Neuron (in vitro differentiated cells): ENCODE data around the gene SPNS3.

Experiments
- H2AFZ ChIP-seq: one replicate; pipeline ENCODE4 v1.6.1; 2013; ENCODE audit warnings: low read depth, mild to moderate bottlenecking, inconsistent platforms, low read length, moderate library complexity
- H3K27me3 ChIP-seq: one replicate; pipeline ENCODE4 v1.6.1; 2013; ENCODE audit warnings: low read length; ENCODE audit not compliant: insufficient read depth
- H3K36me3 ChIP-seq: one replicate; pipeline ENCODE4 v1.6.1; 2013; ENCODE audit warnings: low read length; ENCODE audit not compliant: insufficient read depth
- H3K4me1 ChIP-seq: one replicate; pipeline ENCODE4 v1.6.1; 2013; ENCODE audit warnings: low read length; ENCODE audit not compliant: insufficient read depth
- H3K4me3 ChIP-seq: 2 replicates; pipeline ENCODE4 v1.5.1; 2013; ENCODE audit warnings: mild to moderate bottlenecking, low read length, moderate library complexity
- H3K9me3 ChIP-seq: one replicate; pipeline ENCODE4 v1.6.1; 2013; ENCODE audit warnings: low read length

Gene SPNS3

DNA sequence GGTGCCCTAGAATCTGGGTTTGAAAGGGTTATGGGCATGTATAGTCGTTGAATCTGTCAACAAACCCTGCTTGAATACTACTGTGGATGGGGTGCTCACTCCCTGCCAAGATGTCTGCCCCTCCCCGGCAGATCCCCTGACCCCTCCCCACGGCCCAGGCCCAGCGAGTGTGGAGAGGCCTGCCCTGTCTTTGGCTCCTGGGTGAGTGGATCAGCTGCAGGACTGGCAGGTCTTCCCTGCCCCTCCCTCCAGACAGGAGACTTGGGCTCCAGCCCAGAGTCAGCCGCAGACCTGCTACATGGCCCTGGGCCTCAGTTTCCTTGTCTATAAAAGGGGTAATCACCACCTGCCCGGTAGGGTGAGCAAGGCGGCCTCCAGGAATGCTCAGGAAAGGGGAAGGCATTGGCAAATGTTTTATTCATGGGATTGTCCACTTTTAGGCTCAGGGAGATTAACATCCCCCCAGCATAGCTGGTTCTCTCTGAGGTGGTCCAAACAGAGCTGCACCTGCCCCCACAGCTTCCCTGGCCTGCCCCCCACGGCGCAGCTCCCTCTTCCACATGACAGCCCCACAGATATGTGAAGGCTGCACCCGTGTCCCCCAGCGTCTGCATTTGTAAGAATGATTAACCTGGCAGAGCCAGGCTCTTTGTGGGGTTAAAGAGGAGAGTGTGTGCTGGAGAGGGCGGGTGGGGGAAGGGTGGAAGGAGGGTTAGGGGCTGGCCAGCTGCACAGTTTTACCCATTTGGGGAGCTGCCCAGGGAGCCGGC, 46.4 kb downstream of the SPNS3 start:
- H3K4me1 ChIP-seq, result no peaks in the 10 kb centered on the region
- no peak overlapping the region for H2AFZ ChIP-seq
- no peaks in the 10 kb centered on the region for H3K36me3 ChIP-seq
- peaks cover 46% of the 10 kb centered on the region for H3K27me3 ChIP-seq
- no peak overlapping the region for H3K4me3 ChIP-seq
- H3K9me3 ChIP-seq, result no peaks in the 10 kb centered on the region

DNA sequence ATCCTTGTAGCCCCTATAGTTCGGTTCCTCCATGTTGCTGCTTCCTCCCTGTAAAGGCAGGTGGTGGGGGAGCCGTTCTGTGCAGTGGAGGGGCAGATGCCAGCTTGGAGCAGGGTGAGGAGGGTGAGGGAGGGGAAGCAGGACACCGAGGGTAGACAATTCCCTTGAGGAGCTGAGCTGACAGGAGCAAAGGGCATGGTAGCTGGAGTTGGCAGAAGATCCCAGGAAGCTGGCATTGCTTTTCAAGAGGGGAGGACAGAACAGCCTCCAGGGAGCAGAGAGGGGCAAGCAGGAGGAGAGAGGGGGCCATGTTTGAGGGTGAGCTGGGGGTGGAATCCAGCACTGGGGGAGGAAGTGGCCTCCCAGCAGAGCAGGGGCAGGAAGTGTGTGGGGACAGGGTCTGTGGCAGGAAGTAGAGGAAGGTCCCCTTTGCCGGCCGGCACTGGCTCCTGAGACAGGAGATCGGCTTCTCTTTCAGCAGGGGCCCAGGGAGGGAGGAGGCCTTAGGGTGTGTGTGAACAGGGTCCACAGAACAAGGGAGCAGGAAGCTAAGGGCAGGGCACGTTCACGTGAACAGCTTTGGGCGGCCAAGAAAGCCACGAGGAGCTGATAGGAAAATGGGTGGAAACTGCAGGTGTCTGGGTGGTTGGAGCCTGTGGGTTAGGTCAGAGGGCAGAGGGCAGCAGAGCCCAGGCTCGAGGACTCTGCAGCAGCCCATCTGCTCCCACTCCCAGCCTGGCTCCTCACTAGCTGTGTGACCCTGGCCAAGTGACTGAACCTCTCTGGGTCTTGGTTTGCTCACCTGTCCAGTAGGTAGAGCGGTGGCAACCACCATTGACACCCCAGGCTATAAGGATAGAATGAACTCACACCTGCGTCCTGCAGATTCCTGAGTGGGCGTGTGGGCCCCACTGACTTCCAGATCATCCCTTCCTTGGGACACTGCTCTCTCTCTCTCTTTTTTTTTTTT, 47.5 kb downstream of the SPNS3 start:
- Histone ChIP-seq H3K27me3 (peaks cover 36% of the 10 kb centered on the region), H3K4me1 (no peaks in the 10 kb centered on the region), H3K4me3 (no peak overlapping the region), H3K36me3 (no peaks in the 10 kb centered on the region), H3K9me3 (no peaks in the 10 kb centered on the region), H2AFZ (no peak overlapping the region)

DNA sequence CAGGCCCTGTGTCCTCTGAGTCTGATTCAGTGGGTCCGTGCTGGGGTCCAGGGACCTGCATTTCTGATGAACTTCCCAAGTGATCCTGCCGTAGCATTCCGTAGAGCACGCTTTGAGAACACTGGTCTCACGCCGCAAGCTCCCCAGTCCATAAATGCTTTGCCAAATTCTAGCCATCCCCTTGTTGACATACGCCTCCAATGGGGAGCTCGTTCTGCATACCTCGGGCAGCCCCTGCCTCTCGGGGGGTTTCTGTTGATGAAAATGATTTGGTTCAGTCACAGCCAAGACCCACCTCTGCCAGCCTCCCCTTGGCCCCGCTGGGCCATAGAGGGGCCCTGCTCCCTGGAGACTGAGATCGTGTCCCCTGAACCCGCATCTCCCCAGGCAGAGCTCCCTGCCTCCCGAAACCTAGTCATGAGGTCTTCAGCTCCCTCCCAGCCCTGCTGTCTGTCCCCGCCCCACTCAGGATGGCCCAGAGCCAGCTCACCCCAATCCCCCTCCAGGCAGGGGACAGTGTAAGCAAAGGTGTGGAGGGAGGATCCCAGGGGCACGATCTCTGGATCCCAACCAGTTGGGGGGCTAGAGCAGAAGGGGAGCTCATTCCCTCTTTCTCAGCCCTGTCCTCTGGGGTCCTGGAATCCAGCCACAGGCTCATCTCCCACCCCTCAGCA, 48.7 kb downstream of the SPNS3 start:
- H3K4me3 ChIP-seq, result no peak overlapping the region
- H3K9me3 ChIP-seq, result no peaks in the 10 kb centered on the region
- no peaks in the 10 kb centered on the region for H3K4me1 ChIP-seq
- no peaks in the 10 kb centered on the region for H3K36me3 ChIP-seq
- H2AFZ ChIP-seq, result no peak overlapping the region
- peaks cover 32% of the 10 kb centered on the region for H3K27me3 ChIP-seq

DNA sequence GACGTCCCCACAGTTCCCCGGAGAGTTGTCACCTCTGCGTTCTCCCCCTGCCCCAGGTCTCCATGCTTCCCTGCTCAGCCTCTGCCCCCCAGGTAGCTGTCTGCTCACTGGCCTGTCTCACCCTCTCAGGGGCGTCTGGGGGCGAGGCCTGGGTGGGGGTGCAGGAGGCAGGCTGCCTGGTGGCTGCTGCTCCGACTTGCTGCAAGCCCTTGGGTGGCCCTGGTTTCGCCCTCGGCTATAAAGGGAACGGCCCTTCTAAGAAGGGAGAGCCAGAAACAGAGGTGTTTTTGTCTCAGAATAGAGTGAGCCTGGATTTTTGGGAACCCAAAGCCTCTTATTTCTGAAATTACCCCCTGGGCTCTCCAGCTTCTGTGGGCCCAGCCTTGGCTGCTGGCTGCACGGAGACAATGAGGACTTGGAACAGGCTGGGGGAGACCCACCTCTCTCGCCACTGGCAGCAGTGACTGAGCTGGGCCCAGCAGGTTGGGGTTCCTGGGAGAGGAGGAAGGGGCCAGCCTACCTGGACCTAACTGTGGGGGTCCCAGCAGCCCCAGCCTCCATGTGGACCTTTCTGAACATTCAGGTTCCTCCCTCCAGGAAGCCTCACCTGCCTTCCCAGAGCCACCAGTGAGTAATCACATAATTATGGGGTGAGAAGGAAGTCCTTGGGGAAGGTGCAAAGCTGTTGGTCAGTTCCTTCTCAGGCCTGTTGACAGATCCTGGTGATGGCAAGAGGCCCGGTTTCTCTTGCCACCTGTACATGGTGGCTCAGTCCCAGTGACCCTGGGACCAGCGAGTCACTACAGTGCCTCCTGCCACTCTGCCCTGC, 49.5 kb downstream of the SPNS3 start:
- no peak overlapping the region for H2AFZ ChIP-seq
- no peaks in the 10 kb centered on the region for H3K36me3 ChIP-seq
- no peaks in the 10 kb centered on the region for H3K4me1 ChIP-seq
- peaks cover 32% of the 10 kb centered on the region for H3K27me3 ChIP-seq
- H3K9me3 ChIP-seq, result no peaks in the 10 kb centered on the region
- no peak overlapping the region for H3K4me3 ChIP-seq

DNA sequence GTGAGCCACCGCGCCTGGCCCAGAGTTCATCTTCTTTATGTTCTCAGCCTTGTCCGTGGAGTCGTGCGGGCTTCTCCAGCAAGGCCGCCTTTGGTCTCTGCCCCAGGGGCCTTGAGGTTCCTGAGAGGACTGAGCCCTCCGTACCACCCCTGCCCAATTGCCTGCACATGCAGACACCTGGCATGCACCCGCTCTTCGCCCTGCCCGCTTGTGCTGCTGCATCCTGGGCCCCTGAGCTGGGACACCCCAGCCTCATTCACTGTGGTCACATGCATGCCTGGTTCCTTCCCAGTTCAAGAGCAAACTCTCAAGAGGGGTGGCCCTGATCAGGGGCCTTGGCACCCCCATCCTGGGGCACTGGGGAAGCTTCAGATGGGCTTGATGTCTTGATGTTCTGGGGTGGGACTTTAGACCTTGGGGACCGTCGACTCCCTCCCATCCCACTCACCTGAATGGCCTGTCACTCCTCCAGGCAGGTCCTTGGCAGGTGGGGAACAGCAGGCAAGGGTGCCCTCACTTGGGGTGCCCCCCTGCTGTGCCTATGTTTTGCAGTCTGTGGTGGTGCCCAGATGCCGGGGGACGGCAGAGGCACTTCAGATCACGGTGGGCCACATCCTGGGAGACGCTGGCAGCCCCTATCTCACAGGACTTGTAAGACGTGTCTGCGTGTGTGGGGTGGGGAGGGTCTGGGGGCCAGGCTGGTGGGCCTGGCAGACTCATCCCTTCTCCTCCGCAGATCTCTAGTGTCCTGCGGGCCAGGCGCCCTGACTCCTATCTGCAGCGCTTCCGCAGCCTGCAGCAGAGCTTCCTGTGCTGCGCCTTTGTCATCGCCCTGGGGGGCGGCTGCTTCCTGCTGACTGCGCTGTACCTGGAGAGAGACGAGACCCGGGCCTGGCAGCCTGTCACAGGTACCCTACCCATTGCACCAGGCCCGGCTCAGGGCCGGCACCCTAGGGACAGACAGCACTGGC, 52.2 kb downstream of the SPNS3 start:
- Histone ChIP-seq H3K4me3 (no peak overlapping the region), H3K36me3 (no peaks in the 10 kb centered on the region), H3K4me1 (no peaks in the 10 kb centered on the region), H2AFZ (no peak overlapping the region), H3K27me3 (peaks cover 35% of the 10 kb centered on the region), H3K9me3 (no peaks in the 10 kb centered on the region)

DNA sequence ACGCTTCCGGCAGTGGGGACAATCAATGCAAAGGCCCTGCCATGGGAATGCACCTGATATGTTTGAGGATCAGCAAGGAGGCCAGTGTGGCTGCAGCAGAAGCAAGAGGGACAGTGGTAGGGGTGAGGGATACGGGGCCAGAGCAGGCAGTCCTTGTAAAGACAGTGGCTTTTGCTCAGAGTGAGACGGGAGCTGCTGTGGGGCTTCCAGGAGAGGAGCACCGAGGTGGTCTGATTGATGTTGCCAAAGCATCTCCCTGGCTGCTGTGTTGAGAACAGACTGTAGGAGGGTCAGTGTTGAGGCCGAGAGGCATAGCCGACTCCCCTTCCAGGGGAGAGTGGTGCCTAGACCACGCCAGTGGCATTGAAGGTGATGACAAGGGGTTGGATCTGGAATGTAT, 53.6 kb downstream of the SPNS3 start:
- H3K4me1 ChIP-seq, result no peaks in the 10 kb centered on the region
- no peaks in the 10 kb centered on the region for H3K36me3 ChIP-seq
- no peaks in the 10 kb centered on the region for H3K9me3 ChIP-seq
- no peak overlapping the region for H2AFZ ChIP-seq
- no peak overlapping the region for H3K4me3 ChIP-seq
- H3K27me3 ChIP-seq, result peaks cover 30% of the 10 kb centered on the region

DNA sequence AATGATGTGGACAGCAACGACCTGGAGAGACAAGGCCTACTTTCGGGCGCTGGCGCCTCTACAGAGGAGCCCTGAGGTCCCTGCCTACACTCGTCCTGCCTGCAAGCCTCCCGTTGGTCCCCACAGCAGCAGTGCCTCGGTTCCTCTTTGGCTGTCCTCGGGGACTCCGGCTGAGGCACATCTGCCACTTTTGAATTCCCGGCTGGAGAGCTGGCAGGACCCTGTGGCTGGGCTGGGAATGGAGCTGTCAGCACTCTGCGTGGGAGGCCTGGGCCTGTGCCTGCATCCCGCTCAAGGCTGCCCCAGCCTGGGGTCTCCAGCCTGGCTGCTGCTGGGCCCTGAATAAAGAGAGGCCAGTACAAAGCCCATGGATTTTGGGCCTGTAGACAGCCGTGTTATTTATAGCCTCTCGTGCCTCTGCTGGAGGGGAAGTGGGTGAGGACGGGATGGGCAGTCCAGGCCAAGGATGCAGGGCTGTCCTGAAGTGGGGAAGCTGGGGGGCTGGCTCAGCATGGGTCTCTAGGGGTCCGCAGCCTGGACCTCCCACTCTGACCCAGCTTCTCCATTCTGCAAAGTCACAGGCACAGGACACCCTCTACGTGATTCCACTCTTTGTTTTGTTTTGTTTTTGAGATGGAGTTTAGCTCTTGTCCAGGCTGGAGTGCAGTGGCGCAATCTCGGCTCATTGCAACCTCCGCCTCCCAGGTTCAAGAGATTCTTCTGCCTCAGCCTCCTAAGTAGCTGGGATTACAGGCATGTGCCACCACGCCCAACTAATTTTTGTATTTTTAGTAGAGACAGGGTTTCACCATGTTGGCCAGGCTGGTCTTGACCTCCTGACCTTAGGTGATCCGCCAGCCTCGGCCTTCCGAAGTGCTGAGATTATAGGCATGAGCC, 54.3 kb downstream of the SPNS3 start:
- Histone ChIP-seq H3K9me3 (no peaks in the 10 kb centered on the region), H2AFZ (no peak overlapping the region), H3K4me3 (no peak overlapping the region), H3K4me1 (no peaks in the 10 kb centered on the region), H3K36me3 (no peaks in the 10 kb centered on the region), H3K27me3 (peaks cover 27% of the 10 kb centered on the region)

DNA sequence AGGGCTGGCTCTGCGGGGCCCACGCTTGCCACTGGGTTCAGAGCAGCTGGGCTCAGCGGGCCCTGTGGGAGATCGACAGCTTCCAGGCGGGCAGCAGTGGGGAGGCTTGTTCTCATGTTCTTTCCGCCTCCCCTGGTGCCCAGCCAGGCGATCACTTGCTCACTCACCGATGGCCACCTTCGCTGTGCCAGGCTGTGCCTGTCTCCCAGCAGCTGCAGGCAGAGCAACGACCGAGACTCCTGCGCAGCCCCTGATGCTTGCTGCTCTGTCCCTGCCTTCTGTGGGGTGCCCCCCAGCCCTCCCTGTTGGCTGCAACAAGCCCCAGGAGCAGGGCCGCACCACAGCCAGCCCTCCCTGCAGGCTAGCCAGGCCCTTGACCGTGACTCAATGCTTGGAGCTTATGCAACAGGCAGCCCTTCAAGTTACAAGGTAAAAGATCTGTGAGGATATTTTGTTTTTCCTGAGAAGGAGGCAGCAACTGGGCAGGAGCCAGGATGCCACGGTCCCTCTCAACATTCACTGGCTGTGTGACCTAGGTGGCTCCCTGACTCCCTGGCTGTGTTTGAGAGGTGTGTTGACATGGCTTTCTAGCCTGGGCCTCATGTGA, 55.4 kb downstream of the SPNS3 start:
- peaks cover 24% of the 10 kb centered on the region for H3K27me3 ChIP-seq
- no peaks in the 10 kb centered on the region for H3K4me1 ChIP-seq
- H3K4me3 ChIP-seq, result no peak overlapping the region
- H3K36me3 ChIP-seq, result no peaks in the 10 kb centered on the region
- H3K9me3 ChIP-seq, result no peaks in the 10 kb centered on the region
- H2AFZ ChIP-seq, result no peak overlapping the region

DNA sequence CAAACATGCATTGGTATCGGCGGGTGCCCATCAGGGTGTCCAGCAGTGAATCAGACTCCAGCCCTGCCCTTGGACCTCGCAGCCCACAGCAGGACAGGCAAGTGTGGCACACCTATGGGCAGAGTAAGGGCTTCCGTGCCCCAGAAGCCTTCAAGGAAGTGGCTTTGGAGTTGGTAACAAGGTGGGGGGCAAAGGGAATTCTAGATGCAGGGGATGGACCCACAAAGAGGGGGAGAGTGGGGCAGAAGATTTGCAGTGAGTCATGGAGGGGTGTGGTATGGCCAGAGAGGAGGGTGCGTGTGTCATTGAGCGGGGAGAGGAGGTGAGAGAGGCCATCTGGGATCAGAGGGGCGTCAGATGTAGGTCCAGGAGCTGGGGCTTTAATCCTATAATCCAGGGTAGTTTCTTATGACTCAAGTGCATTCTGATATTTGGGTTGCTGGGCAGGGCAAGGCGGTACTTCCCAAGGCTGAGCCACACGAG, 56.4 kb downstream of the SPNS3 start:
- H3K4me1 ChIP-seq, result no peaks in the 10 kb centered on the region
- H2AFZ ChIP-seq, result no peak overlapping the region
- no peaks in the 10 kb centered on the region for H3K36me3 ChIP-seq
- no peak overlapping the region for H3K4me3 ChIP-seq
- peaks cover 24% of the 10 kb centered on the region for H3K27me3 ChIP-seq
- H3K9me3 ChIP-seq, result no peaks in the 10 kb centered on the region

DNA sequence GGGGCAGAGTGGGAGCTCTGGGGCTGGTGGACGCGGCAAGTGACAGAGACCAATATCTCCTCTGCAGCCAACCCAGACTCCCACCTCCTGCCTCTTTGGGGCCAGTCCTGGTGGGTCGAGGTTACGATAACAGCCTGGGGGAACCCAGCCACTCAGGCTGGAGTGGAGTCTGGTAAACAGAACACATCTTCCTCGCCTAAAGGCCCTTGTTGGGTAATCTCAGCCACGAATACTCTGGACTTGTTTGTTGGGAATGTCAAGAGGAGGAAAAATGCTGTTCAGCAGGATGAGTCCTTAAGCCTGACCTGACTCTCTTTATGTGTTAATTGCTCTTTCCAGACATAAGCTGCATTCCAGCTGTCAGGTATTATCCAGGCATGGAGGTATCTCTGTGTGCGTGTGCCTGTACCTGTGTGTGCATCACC, 56.9 kb downstream of the SPNS3 start:
- H3K27me3 ChIP-seq, result peaks cover 24% of the 10 kb centered on the region
- no peaks in the 10 kb centered on the region for H3K4me1 ChIP-seq
- no peak overlapping the region for H2AFZ ChIP-seq
- H3K36me3 ChIP-seq, result no peaks in the 10 kb centered on the region
- H3K9me3 ChIP-seq, result no peaks in the 10 kb centered on the region
- no peak overlapping the region for H3K4me3 ChIP-seq
